K562 (cell line): ENCODE results near the gene MTMR3. TPM values are rescaled to one million over a fixed set of nuclear protein-coding genes. Genes with fewer than 3 reads are reported as not detected.

Experiments
- ATAC-seq: fragments of 200-7000 bp; cut with Tn5 transposase; 3 replicates; pipeline ENCODE4 v1.9.1; 2020; ENCODE audit warnings: moderate library complexity
- BruUV-seq: library from RNA; stranded (reverse); fragments of 400-500 nt; replicated peaks from 2 replicates; lab custom pipeline; 2021; lab: Mats Ljungman, UMichigan
- CTCF ChIA-PET: fragments of 300-600 bp; formaldehyde crosslinking; extraction: SDS; loops from one replicate; lab custom pipeline; 2021; ENCODE audit warnings: low intra/inter-chr PET ratio; lab: Yijun Ruan, JAX
- POLR2A ChIA-PET: fragments of 300-600, 350-650 bp; sonication (Branson Sonifier 250); formaldehyde crosslinking; extraction: SDS; loops from one replicate; lab custom pipeline; 2021; ENCODE audit warnings: antibody characterized with exemption, inconsistent platforms; lab: Yijun Ruan, JAX
- DNase-seq, 4 experiments: peaks; one replicate each; pipeline versions ENCODE4 v3.0.0 to v3.0.0-alpha.2; 2011 to 2018; ENCODE audit warnings: low spot score in 3 of 4, mixed read lengths in 3 of 4; ENCODE audit errors: extremely low read depth in 1 of 4
- FAIRE-seq: peaks from 2 replicates; lab custom pipeline; 2011; peaks lifted over from hg19 to GRCh38; lab: Jason Lieb, UNC
- H2AFZ ChIP-seq: 2 replicates; pipeline ENCODE4 v1.6.0; 2011; ENCODE audit warnings: low read depth, low read length, control low read depth, inconsistent platforms
- H3K27ac ChIP-seq: fragments of 200-600 bp; 3 replicates; pipeline ENCODE4 v1.8.0; 2011; ENCODE audit warnings: low read depth, mild to moderate bottlenecking, control low read depth, inconsistent platforms, low read length, moderate library complexity, mixed read lengths; ENCODE audit errors: extremely low read depth
- H3K27me3 ChIP-seq, 2 experiments: fragments of 300-600 bp in 1 of 2; 2 replicates in 1 of 2; 3 replicates in 1 of 2; pipeline versions ENCODE4 v1.6.0 to v1.8.0; 2011; ENCODE audit warnings: inconsistent platforms in 2 of 2, low read length in 2 of 2, mild to moderate bottlenecking in 1 of 2, mixed read lengths in 1 of 2, moderate library complexity in 1 of 2; ENCODE audit not compliant: control insufficient read depth in 2 of 2, insufficient read depth in 2 of 2
- H3K36me3 ChIP-seq: fragments of 300-600 bp; 3 replicates; pipeline ENCODE4 v1.8.0; 2011; ENCODE audit warnings: mild to moderate bottlenecking, low read length, inconsistent platforms; ENCODE audit not compliant: control insufficient read depth, insufficient read depth
- H3K4me1 ChIP-seq, 2 experiments: fragments of 200-600 bp in 1 of 2; replicated peaks in 1 of 2; 2 replicates in 1 of 2; 3 replicates in 1 of 2; pipeline versions ENCODE4 v1.5.1 to v1.8.0; 2011; ENCODE audit warnings: inconsistent platforms in 2 of 2, low read length in 2 of 2, mild to moderate bottlenecking in 1 of 2, mixed read lengths in 1 of 2, moderate library complexity in 1 of 2; ENCODE audit not compliant: control insufficient read depth in 2 of 2, insufficient read depth in 2 of 2
- H3K4me2 ChIP-seq: 2 replicates; pipeline ENCODE4 v1.6.1; 2011; ENCODE audit warnings: low read length, control low read depth, inconsistent platforms, mixed read lengths; ENCODE audit not compliant: insufficient read depth
- H3K4me3 ChIP-seq: fragments of 200-600 bp; sonication (generic), shearing (Covaris generic); 2 replicates; pipeline ENCODE4 v1.5.1; 2016; ENCODE audit warnings: control low read depth, inconsistent platforms
- H3K79me2 ChIP-seq: fragments of 200-600 bp; 3 replicates; pipeline ENCODE4 v1.8.0; 2011; ENCODE audit warnings: low read length, inconsistent platforms; ENCODE audit not compliant: control insufficient read depth, insufficient read depth
- H3K9ac ChIP-seq, 2 experiments: 2 replicates each; pipeline versions ENCODE4 v1.6.0 to v1.6.1; 2011; ENCODE audit warnings: low read depth in 2 of 2, low read length in 2 of 2, control low read depth in 1 of 2, inconsistent platforms in 1 of 2, mild to moderate bottlenecking in 1 of 2, mixed read lengths in 1 of 2; ENCODE audit not compliant: insufficient read depth in 1 of 2
- H3K9me1 ChIP-seq: one replicate; pipeline ENCODE4 v1.6.0; 2011; ENCODE audit warnings: inconsistent platforms, mild to moderate bottlenecking, low read length, moderate library complexity; ENCODE audit not compliant: control insufficient read depth, insufficient read depth
- H3K9me3 ChIP-seq: replicated peaks from 2 replicates; pipeline ENCODE4 v1.5.1; 2011; ENCODE audit warnings: low read depth, low read length, inconsistent platforms; ENCODE audit not compliant: control insufficient read depth, insufficient read depth
- H4K20me1 ChIP-seq: replicated peaks from 2 replicates; pipeline ENCODE4 v1.6.1; 2011; ENCODE audit warnings: low read length, inconsistent platforms, mixed read lengths; ENCODE audit not compliant: control insufficient read depth, insufficient read depth
- ARID2 ChIP-seq: fragments of 450-650 bp; IDR thresholded peaks from 2 replicates; pipeline ENCODE4 v1.6.1; 2017; ENCODE audit warnings: antibody characterized with exemption, mild to moderate bottlenecking
- DPF2 ChIP-seq: fragments of 450-650 bp; IDR thresholded peaks from 2 replicates; pipeline ENCODE4 v1.6.1; 2016
- HEY1 ChIP-seq: fragments of 250-450 bp; sonication (Bioruptor Pico); IDR thresholded peaks from 2 replicates; pipeline ENCODE4 v1.5.0; 2020; ENCODE audit warnings: mild to moderate bottlenecking, moderate library complexity, borderline replicate concordance
- MAFG ChIP-seq: fragments of 450-650 bp; conservative IDR thresholded peaks from 2 replicates; pipeline ENCODE4 v1.6.1; 2016; ENCODE audit warnings: missing genetic modification characterization, missing compliant biosample characterization
- MYBL2 ChIP-seq, 2 experiments: fragments of 450-650 bp in 1 of 2; sonication (generic) in 1 of 2; formaldehyde crosslinking in 1 of 2; IDR thresholded peaks; 2 replicates each; pipeline versions ENCODE4 v1.6.1 to v1.8.1; 2017 to 2022; ENCODE audit warnings: borderline replicate concordance in 1 of 2, inconsistent platforms in 1 of 2, low read depth in 1 of 2, mild to moderate bottlenecking in 1 of 2, missing genetic modification reagents in 1 of 2, moderate library complexity in 1 of 2
- SIN3A ChIP-seq, 2 experiments: fragments of 150-350 bp in 1 of 2; IDR thresholded peaks; 2 replicates each; pipeline ENCODE4 v1.6.1; 2011 to 2016; ENCODE audit warnings: borderline replicate concordance in 2 of 2, low read depth in 2 of 2, low read length in 2 of 2, mild to moderate bottlenecking in 2 of 2, moderate library complexity in 2 of 2; ENCODE audit not compliant: control insufficient read depth in 1 of 2
- SMARCB1 ChIP-seq: IDR thresholded peaks from 2 replicates; pipeline ENCODE4 v1.6.1; 2011; ENCODE audit warnings: improper control_type of control experiment, low read depth; ENCODE audit not compliant: insufficient read length
- SMARCC2 ChIP-seq: fragments of 450-650 bp; IDR thresholded peaks from 2 replicates; pipeline ENCODE4 v1.6.1; 2017; ENCODE audit warnings: antibody characterized with exemption, moderate library complexity, mild to moderate bottlenecking, low read depth
- TAL1 ChIP-seq: fragments of 450-650 bp; IDR thresholded peaks from 2 replicates; pipeline ENCODE4 v1.6.1; 2016; ENCODE audit warnings: mild to moderate bottlenecking
- TBL1XR1 ChIP-seq, 2 experiments: IDR thresholded peaks; 2 replicates each; pipeline ENCODE4 v1.6.1; 2012; ENCODE audit warnings: improper control_type of control experiment in 2 of 2, low read length in 2 of 2, mild to moderate bottlenecking in 1 of 2
- TBP ChIP-seq: optimal IDR thresholded peaks from 2 replicates; pipeline ENCODE3; 2011; ENCODE audit warnings: low read depth, low read length, improper control_type of control experiment
- ZNF146 ChIP-seq: IDR thresholded peaks from one replicate; pipeline ENCODE4 v1.6.1; 2018; ENCODE audit warnings: missing compliant biosample characterization; ENCODE audit not compliant: unreplicated experiment
- in situ Hi-C: fragments of 300-500 bp; cut with MboI; formaldehyde crosslinking; loops from 4 replicates; pipeline ENCODE4 v1.15.0; 2018; ENCODE audit warnings: inconsistent platforms, mixed read lengths
- intact Hi-C: fragments of 100-400 bp; cut with micrococcal nuclease; formaldehyde crosslinking; loops from 2 replicates; pipeline ENCODE4 v1.14.2; 2022
- polyA plus RNA-seq, 8 experiments: library from polyadenylated mRNA; depleted of rRNA in 4 of 8; stranded (reverse) in 5 of 8; unstranded in 3 of 8; fragments of >200 nt; fragmentation: Nextera tagmentation in 2 of 8; fragmentation: Illumina TruSeq in 1 of 8; extraction: Ambion mirVana in 2 of 8; extraction: Trizol in 1 of 8; gene quantifications; 2 replicates each; pipeline versions ENCODE4 v1.2.1 to v1.2.3, GENCODE V29; 2011 to 2014; ENCODE audit warnings: inconsistent platforms in 1 of 8, missing spikeins in 1 of 8
- total RNA-seq, 7 experiments: library from RNA; depleted of rRNA in 6 of 7; stranded (reverse); fragments of >200 nt in 6 of 7; fragmentation: Illumina TruSeq in 2 of 7; extraction: Trizol in 2 of 7; gene quantifications; 2 replicates each; pipeline versions ENCODE4 v1.2.1 to v1.2.3, GENCODE V29; 2011 to 2021; ENCODE audit warnings: low replicate concordance in 1 of 7
- TF ChIP-seq, protein P1 (sequence below): fragments of 450-650 bp; IDR thresholded peaks from 2 replicates; pipeline ENCODE4 v1.6.1; 2016; ENCODE audit warnings: mild to moderate bottlenecking
- TF ChIP-seq, protein P2 (sequence below): fragments of 450-650 bp; IDR thresholded peaks from 2 replicates; pipeline ENCODE4 v1.6.1; 2016; ENCODE audit warnings: borderline replicate concordance
- TF ChIP-seq, protein P3 (sequence below): sonication (generic); formaldehyde crosslinking; IDR thresholded peaks from 2 replicates; pipeline ENCODE4 v1.8.1; 2023; ENCODE audit warnings: mild to moderate bottlenecking, missing genetic modification reagents, moderate library complexity

MTMR3 gene
- total and polyA plus RNA-seq, 9 of the 15 experiments (the other 6 are each of a cell fraction or from before 2014, with no cell fraction given): 1.6 to 13.7 (median 7.9) TPM

DNA sequence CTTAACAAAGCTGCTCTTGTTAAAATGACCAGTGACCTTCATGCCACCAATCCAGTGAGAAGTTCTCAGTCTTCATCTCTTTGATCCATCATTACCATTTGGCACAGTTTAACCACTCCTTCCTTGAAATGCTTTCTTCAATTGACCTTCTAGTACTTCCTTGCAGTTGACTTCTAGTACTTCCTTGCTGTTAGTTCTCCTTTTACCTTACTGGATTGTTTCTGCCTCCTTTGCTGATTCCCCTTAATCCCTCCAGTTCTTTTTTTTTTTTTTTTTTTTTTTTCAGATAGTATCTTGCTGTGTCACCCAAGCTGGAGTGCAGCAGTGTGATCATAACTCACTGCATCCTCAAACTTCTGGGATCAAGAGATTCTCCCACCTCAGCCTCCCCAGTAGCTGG is 131.3 kb downstream of the MTMR3 start:
- no peaks in the 10 kb centered on the region for H3K9me3 ChIP-seq
- no peak overlapping the region for H3K4me3 ChIP-seq
- ChIA-PET CTCF (interaction anchor here (0.6 to 0.7 kb wide), 2 partner anchors 75 to 210 kb away, joined by 4 to 6 read pairs; no protein-coding TSS in a partner anchor), POLR2A (interaction anchor here (0.6 to 1.0 kb wide), 2 partner anchors 16 to 563 kb away, joined by 3 read pairs; no protein-coding TSS in a partner anchor)
- peak in 2 of 4 experiments; percentile 13 for DNase-seq
- no peak for FAIRE-seq
- peak; percentile 43; the same call in 2 of the 3 replicates for ATAC-seq
- no peaks in the 10 kb centered on the region for H3K79me2 ChIP-seq
- BruUV-seq: no TSS peak
- no peaks in the 10 kb centered on the region; the same call in 1 of the 2 replicates for H4K20me1 ChIP-seq
- H3K36me3 ChIP-seq: peaks cover 53% of the 10 kb centered on the region
- in situ Hi-C loops (no loop called here), intact Hi-C loops (no loop called here)
- peaks cover 3 to 8% of the 10 kb centered on the region in 2 experiments; a peak in 3 of 5 replicates for H3K4me1 ChIP-seq
- no peak overlapping the region for H2AFZ ChIP-seq
- H3K27ac ChIP-seq: 0 out of 3 replicates have a peak overlapping the region, but pooled peaks have one; percentile 16
- no peaks in the 10 kb centered on the region for H3K27me3 ChIP-seq
- H3K9ac ChIP-seq: no peak overlapping the region
- H3K9me1 ChIP-seq: no peaks in the 10 kb centered on the region
- H3K4me2 ChIP-seq: no peak overlapping the region; the same call in 1 of the 2 replicates
- TF ChIP-seq TBL1XR1 (IDR thresholded peaks at IDR 0.05; ENCODE audit: low read length in 2 of 2): no peak
- no peak for TF ChIP-seq MYBL2 (IDR thresholded peaks at IDR 0.05; ENCODE audit: low read depth)
- no peak for TF ChIP-seq MYBL2 (CRISPR knock-in tag; IDR thresholded peaks at IDR 0.05; ENCODE audit: borderline replicate concordance)
- no peak for TF ChIP-seq ZNF146 (CRISPR knock-in tag)
- peak; percentile 83 for TF ChIP-seq DPF2
- TF ChIP-seq, protein P1, sequence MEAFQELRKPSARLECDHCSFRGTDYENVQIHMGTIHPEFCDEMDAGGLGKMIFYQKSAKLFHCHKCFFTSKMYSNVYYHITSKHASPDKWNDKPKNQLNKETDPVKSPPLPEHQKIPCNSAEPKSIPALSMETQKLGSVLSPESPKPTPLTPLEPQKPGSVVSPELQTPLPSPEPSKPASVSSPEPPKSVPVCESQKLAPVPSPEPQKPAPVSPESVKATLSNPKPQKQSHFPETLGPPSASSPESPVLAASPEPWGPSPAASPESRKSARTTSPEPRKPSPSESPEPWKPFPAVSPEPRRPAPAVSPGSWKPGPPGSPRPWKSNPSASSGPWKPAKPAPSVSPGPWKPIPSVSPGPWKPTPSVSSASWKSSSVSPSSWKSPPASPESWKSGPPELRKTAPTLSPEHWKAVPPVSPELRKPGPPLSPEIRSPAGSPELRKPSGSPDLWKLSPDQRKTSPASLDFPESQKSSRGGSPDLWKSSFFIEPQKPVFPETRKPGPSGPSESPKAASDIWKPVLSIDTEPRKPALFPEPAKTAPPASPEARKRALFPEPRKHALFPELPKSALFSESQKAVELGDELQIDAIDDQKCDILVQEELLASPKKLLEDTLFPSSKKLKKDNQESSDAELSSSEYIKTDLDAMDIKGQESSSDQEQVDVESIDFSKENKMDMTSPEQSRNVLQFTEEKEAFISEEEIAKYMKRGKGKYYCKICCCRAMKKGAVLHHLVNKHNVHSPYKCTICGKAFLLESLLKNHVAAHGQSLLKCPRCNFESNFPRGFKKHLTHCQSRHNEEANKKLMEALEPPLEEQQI: no peak
- no peak for TF ChIP-seq ARID2
- TF ChIP-seq TBP: no peak
- TF ChIP-seq SIN3A (IDR thresholded peaks at IDR 0.05; ENCODE audit: borderline replicate concordance in 2 of 2, control insufficient read depth in 1 of 2, low read depth in 2 of 2, low read length in 2 of 2): no peak
- TF ChIP-seq MAFG (tag): peak; percentile 84
- peak; percentile 39; the same call in 1 of the 2 replicates for TF ChIP-seq SMARCC2
- TF ChIP-seq, protein P2, sequence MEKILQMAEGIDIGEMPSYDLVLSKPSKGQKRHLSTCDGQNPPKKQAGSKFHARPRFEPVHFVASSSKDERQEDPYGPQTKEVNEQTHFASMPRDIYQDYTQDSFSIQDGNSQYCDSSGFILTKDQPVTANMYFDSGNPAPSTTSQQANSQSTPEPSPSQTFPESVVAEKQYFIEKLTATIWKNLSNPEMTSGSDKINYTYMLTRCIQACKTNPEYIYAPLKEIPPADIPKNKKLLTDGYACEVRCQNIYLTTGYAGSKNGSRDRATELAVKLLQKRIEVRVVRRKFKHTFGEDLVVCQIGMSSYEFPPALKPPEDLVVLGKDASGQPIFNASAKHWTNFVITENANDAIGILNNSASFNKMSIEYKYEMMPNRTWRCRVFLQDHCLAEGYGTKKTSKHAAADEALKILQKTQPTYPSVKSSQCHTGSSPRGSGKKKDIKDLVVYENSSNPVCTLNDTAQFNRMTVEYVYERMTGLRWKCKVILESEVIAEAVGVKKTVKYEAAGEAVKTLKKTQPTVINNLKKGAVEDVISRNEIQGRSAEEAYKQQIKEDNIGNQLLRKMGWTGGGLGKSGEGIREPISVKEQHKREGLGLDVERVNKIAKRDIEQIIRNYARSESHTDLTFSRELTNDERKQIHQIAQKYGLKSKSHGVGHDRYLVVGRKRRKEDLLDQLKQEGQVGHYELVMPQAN: no peak
- TF ChIP-seq, protein P3, sequence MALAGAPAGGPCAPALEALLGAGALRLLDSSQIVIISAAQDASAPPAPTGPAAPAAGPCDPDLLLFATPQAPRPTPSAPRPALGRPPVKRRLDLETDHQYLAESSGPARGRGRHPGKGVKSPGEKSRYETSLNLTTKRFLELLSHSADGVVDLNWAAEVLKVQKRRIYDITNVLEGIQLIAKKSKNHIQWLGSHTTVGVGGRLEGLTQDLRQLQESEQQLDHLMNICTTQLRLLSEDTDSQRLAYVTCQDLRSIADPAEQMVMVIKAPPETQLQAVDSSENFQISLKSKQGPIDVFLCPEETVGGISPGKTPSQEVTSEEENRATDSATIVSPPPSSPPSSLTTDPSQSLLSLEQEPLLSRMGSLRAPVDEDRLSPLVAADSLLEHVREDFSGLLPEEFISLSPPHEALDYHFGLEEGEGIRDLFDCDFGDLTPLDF: no peak
- 0 out of 2 replicates have a peak, but pooled peaks have one; percentile 3 for TF ChIP-seq TAL1
- no peak for TF ChIP-seq HEY1
- TF ChIP-seq SMARCB1: no peak
